ENCODE measurements around the gene ZNF35.
"Not testable (repeated sequence)": the region's sequence is repeated elsewhere in the genome, so short reads cannot be mapped to it uniquely, and the experiment has no call there.

The ZNF35 gene

DNA sequence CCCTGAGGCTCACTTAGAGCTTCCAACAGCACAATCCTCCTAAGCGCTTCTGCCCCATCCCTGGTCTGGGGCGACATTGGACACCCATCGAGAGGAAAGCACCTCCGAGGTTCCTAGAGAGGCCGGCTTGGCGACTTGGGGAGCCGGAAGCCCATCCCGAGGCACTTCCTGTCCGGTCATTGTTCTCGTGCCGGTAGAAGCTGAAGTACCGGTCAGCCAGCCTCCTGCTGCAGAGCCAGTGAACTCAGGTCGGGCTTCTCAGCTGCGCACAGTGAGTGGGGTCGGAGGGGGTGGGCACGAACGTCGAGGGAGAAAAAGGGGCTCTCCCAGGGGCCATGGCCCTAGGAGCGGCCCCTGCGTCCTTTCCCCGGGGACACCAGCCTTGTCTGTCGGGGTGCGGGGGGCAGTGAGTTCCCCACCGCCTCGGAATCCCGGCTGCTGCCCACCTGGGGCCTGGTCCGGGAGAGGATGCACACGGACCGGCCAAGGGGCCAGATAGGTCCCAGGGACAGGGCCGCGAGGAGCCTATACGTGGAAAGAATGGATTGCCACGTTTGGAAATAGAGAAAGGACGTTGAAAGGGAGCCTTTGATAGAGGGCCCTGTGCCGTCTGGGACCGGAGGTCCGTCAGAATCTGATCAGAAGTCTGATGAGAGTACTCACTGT lies at the start of gene ZNF35:
ZNF35 (plus strand) TSS at position 169 of the 666 bp plus-strand sequence. CDS start 2,336 bp downstream, outside the sequence.
- DNase-seq, result peak; percentile 64

DNA sequence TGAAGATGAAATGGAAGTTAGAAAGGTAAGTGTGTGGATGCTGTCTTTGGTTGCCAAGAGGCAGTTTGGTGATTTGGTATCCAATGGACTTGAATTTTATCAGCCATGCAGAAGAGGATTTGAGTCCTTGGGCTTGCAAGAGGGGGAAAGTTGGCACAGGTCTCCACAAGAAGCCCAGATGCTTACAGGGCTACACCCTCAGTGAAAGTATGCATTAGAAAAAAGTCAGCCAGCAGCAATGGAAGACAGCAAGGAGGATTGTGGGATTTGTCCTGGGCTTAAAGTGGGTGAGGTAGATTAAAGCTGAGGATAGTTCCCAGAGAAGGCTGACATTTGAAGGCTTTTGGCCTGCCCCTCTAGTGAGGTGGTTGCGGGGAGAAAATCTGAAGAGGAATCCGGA lies 46.8 kb upstream of the ZNF35 start:
- no peak for DNase-seq

DNA sequence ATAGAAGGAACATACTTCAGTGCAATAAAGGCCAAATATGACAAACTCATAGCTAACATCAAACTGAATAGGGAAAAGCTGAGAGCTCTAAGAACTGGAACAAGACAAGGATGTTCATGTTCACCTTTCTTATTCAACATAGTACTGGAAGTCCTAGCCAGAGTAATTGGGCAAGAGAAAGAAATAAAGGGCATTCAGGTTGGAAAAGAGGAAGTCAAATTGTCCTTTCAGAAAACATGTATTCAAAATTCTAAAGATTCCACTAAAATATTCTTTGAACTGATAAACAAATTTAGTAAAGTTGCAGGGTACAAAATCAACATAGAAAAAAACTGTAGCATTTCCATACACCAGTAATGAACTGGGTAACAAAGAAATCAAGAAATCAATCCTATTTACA lies 35.9 kb upstream of the ZNF35 start:
- DNase-seq, result no peak

DNA sequence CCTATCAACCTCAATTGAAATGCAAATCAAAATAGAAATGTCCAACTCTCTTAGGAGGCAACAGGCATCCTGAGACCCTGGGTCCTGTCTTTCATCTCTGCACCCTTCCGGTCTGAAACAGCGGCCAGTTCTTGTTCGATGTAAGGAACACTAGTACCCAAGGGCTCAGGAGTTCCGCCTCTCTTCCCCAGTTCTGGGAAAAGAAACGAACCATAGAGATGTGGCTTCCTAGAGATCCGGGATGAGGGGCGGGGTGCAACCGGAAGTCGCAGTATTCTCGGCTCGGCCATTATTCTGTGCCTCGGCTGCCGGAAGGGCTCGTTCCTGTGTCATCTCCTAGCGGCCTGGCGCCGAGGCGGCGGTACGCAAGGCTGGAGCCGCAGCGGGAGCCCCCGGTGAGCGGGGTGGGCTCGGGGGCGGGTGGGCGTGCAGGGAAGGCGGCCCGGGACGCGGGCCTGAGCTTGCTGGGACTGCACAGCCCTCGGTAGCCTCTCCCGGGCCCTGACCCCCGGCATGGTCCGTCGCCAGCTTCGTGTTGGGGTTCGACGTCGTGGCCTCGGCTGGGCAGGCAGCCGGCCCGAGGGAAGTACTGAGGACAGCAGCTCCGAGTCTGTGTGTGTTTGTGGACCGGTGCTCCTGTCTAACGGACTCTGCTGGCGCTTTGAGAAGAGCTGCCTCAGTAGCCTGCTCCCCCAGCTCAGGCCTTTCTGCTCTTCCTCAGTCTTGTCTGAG lies 23.6 kb upstream of the ZNF35 start, which contains the start of gene ZNF197:
ZNF197 (plus strand) TSS at position 288 of the 732 bp plus-strand sequence. CDS start 4,119 bp downstream, outside the sequence.
- peak; percentile 67 for DNase-seq

DNA sequence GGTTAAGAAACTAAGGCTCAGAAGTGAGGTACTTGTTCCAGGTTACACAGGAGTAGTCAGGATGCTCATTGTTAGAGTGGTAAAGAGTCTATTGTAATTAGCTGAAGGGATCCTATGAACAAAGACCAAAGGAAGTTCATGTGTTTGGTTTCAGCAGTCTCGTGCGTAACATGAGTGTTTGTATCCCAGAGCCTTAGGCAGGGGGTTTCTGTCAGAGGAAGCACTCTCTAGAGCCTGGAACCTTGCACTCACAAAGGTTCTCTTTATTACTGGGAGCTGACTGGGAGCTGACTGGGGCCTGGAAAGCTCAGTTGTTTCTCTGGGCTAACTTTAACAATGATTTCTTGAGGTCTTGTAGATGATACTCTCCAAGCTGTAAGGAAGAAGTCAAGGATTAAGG lies 19.8 kb upstream of the ZNF35 start:
- no peak for DNase-seq

DNA sequence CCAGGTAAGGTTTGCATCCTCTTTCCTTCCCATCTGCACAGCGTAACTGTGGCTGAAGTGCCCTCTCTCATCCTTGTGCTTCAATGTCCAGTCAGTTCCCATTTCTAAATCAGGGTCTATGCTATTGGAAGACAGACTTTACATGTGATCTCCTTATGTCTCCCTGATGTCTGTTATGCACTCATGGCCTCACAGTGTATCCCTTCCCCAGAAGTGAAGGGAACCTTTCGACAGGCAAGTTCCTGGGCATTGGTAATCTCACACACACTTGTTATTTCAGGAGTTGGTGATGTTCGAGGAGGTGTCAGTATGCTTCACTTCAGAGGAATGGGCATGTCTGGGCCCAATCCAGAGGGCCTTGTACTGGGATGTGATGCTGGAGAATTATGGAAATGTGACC lies 16.3 kb upstream of the ZNF35 start:
- no peak for DNase-seq

DNA sequence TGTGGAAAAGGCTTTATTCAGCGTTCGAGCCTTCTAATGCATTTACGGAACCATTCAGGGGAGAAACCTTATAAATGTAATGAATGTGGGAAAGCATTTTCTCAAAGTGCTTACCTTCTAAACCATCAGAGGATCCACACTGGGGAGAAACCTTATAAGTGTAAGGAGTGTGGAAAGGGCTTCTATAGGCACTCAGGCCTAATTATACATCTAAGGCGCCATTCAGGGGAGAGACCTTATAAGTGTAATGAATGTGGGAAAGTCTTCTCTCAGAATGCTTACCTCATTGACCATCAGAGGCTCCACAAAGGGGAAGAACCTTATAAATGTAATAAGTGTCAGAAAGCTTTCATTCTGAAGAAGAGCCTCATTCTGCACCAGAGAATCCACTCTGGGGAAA lies 6.2 kb upstream of the ZNF35 start:
- no peak for DNase-seq

DNA sequence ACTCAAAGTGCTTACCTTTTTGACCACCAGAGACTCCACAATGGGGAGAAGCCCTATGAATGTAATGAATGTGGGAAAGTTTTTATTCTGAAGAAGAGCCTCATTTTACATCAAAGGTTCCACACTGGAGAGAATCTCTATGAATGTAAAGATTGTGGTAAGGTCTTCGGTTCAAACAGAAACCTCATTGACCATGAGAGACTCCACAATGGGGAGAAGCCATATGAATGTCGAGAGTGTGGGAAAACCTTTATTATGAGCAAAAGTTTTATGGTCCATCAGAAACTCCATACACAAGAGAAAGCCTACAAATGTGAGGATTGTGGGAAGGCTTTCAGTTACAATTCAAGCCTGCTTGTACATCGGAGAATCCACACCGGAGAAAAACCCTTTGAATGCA lies 5.5 kb upstream of the ZNF35 start:
- DNase-seq, result no peak

DNA sequence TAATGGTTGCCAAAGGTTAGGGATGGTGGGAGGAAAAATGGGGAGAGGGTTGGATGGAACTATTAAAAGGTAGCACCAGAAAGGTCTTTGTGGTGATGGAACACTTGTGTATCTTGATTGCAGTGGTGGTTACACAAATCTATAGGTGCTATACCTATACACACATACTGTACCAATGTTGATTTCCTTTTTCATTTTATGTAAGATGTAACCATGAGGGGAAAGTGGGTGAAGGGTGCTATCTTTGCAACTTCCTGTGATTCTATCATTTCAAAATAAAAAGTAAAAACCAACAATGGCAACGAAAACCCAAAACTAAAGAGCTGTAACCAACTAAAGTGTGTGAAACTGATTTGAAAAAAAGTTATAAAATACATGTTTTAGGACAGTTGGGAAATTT lies 761 bp upstream of the ZNF35 start:
- DNase-seq, result no peak

DNA sequence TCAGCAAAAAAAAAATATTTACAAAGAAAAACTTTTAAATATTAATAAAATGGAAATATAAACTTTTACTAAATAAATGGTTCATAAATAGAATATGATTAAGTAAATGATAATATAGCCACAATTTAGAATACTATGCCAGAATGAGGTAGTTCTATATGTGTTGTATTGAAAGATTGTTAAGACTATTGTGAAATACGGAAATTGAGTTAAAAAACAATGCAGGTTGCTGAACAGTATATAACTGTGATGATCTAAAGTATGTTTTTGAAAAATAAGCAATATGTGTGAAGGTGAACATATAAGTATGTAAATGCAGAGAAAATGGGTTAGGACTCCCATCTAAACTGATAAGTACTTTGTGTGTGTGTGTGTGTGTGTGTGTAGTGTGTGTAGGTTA lies 1.2 kb downstream of the ZNF35 start:
- no peak for DNase-seq

DNA sequence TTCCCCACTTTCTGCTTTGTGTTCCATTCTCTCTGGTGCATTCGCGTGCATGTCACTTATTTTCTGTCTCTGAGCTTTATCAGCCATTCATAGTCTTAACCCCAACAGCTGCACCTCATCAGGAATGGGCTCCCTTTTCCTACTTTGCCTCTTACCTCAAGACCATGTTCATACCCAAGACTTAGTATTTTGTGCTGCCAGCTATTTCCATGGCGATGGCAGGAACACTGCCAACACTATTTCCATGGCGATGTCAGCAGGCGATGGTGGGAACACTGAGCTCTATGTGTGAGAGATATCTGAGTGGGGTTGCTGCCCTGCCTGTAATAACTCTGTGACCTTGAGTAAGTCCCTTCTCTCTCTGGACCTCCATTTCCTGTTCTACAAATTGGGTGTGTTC lies 5.5 kb downstream of the ZNF35 start:
- DNase-seq, result no peak

DNA sequence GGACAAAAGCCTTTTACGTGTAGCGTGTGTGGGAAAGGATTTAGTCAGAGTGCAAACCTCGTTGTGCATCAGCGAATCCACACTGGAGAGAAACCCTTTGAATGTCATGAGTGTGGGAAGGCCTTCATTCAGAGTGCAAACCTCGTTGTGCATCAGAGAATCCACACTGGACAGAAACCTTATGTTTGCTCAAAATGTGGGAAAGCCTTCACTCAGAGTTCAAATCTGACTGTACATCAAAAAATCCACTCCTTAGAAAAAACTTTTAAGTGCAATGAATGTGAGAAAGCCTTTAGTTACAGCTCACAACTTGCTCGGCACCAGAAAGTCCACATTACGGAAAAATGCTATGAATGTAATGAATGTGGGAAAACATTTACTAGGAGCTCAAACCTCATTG lies 10.5 kb downstream of the ZNF35 start:
- DNase-seq, result no peak

DNA sequence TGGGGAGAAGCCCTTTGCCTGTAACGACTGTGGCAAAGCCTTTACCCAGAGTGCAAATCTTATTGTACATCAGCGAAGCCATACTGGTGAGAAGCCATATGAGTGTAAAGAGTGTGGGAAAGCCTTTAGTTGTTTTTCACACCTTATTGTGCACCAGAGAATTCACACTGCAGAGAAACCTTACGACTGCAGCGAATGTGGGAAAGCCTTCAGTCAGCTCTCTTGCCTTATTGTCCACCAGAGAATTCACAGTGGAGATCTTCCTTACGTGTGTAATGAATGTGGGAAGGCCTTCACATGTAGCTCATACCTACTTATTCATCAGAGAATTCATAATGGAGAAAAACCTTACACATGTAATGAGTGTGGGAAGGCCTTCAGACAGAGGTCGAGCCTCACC lies 10.9 kb downstream of the ZNF35 start:
- no peak for DNase-seq

DNA sequence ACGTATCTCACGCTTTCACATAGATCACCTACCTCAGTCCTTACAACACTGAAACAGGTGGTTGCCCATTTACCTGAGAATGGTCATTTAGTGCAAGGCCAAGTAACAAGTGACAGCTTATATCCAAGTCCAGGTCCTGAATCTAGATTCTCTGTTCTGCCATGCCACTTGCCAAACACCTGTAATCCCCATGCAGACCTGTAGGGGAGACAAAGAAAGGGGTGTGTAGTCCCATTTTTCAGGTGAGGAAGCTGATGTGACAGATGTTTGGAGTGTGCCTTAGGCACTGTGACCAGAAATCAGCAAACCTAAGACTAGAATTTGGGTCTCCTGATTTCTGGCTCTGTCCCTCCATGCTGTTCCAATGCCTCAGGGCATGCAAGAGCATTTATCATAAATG lies 12.7 kb downstream of the ZNF35 start:
- DNase-seq, result no peak

DNA sequence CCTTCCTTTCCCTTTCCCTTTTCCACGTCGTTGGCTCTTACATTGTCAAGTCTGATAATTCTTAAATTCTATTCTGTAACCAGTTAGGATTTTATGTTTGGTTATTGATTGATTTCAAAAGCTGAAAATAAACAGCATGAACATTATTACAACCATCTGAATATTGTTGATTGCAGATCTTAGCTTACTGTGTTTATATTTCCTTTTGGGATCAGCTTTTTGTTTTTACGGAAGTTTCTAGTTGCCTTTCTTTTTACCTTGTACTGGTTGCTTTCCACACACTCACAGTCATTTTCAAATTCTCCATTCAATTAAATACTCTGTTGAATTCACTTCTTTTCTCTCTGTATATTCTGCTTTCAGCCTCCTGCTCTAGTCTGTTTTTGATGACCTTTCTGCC lies 16.6 kb downstream of the ZNF35 start:
- DNase-seq, result no peak

DNA sequence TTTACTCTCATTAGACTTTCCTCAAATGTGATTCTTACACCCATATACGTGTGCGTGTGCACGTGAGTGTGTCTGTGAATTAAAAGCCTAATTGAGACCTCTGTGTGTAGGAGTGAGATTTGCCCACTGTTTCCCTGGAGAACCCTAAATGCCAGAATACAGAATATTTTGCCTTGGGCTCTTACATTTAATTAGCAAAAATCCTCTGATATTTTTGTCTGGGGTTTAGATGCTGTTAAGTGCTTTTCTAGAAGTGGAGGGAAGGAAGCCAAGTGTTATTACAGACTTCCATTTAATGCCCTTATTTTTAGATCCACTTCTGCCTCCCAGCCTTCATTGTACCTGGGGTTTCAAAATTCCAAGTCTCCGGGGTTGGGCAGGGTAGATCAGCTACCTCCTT lies 17.8 kb downstream of the ZNF35 start:
- no peak for DNase-seq

DNA sequence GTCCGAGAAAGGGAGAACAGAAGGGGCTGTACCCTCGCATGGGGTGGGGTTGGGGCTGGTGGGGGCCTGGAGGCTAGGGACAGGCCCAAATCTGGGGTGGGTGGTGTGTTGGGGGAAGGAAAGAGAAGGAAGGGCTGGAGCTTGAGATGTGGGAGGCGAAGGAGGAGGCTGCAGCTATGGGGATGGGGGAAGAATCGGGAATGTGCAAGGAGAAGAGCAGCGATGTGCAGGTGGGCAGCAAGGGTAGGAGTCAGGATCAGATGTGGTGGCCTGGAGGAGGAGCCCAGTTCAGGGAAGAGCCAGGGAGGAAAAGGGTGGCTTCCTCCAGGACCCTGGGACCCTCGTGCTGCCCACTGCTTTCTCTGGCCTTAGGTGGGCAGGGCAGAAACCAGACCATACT lies 21.2 kb downstream of the ZNF35 start:
- DNase-seq, result no peak

DNA sequence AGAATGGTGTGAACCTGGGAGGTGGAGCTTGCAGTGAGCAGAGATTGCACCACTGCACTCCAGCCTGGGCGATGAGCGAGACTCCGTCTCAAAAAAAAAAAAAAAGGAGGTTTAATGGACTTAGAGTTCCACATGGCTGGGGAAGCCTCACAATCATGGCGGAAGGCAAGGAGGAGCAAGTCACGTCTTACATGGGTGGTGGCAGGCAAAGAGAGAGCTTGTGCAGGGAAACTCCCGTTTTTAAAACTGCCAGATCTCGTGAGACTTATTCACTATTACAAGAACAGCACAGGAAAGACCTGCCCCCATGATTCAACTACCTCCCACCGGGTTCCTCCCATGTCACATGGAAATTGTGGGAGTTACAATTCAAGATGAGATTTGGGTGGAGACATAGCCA lies 24.9 kb downstream of the ZNF35 start:
- not testable (repeated sequence) for DNase-seq

DNA sequence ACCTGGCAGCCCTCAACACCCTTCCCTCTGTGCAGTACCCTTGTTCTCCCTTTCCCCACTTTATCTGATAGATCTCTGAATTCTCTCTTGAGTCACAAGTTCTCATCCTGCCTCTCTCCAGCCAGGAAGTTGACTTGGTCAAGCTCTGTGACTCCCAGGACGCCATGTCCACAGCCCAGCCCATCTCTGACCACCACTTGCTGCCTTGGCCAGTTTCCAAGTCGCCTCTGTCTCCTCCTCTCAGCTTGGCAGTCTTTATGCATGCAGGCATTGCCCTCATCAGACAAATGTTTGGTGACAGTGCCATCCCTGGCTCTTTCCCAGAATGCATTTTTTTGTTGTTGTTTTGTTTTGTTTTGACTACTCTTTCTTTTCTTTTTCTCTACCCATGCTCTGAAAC lies 25.7 kb downstream of the ZNF35 start:
- DNase-seq, result no peak

DNA sequence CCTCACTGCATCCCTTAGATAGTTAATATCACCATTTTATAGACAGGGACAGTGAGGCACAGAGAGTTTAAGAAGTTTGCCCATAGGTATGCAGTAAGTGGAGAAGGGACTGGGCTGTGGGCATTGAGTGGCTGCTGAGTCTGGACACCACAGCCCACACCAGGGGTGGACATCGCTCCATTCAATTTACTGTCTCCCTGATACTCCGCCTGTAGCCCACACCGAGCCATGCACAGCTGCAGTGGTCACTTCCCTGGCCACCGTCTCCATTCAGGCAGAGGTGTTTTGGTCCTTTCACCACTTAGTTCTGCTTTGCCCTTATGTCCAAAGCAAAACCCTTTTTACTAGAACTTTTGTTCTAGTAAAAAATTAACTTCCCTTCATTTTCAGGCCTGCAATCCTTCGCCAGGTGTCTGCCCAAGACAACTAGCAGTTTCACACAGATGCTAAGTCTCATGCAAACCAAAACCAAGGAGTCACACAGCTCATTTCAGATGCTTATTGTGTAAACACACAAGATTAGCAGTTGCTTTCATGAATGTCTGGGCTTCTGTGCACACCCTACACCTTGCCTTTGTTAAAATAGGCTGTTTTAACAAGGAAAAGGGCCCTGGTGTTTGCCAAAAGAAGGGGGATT lies 30.1 kb downstream of the ZNF35 start:
- DNase-seq, result no peak

DNA sequence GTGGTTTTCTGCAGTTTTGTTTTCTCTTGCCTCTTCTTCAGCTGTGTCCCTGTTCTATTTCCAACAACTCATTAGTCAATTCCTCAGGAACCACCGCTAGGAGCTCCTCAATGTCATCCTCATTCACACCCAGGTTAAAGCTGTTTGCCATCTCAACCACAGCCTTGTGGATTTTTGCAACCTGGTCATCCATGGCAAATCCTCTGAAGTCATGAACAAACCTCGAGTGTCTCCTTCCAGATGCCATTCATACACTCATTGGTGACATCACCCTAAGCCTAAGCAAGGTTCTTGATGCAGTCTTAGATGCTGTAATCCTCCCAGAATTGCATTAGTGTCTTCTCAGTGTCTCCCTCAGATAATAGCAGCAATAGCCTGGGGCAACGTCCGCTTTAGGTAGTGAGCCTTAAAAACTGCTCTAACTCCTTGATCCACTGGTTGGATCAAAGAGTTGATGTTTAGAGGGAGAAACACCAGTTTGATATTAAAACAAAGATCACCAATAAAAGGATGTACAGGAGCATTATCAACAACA lies 32.5 kb downstream of the ZNF35 start:
- no peak for DNase-seq

DNA sequence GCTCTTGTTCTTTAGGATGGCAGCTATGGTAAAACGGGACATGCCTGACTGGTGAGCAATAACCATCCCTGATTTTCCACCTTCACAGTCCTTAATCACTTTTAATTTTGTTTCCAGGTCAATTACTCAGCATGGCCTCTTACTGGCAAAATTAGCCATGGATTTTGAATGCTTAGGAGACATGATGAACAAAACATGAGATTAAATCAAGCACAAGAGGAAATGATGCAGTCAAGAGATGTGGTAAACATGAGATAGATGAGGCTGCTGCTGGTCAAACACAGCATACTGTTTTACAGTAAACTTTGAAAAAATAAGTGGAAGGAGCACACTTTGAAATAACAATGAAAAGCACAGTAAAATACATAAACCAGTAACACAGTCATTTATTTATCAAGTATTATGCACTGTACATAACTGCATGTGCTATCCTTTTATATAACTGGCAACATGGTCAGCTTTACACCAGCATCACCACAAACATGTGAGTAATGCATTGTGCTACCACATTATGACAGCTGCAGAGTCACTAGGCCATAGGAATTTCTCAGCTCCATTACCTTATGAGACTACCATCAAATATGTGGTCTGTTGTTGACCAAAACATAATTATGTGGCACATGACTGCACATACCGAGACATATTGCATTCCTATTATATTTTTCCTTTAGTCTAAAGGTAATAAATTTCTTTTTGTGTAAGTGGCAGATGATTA lies 33.8 kb downstream of the ZNF35 start:
- no peak for DNase-seq

DNA sequence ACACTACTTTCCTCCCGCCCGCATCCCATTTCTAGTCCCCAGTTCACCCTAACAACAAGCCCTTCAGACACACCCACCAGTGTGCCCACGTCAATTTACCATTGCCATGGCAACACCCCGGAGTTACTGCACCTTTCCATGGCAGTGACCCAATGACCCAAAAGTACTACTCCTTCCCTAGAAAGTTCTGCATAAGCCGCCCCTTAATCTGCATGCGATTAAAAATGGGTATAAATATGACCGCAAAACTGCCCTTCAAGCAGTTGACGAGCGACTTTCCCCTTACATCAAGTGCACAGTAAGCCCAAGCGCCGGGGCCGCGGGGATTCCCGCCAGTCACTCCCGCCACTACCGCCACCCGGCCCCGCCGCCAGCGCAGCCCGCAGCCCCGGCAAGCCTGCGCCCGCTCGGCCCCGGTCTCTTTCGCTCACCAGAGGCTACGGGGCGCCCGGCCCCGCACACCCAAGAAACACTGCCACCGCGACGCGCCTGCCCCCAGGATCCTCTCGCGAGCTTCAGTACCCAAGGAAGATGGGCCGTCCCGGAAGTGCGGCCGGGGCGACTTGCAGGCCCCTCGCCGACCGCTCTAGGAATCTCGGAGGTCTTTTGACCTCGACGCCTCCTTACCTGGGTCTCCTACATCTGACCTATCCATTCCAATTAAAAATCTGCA lies 36.7 kb downstream of the ZNF35 start:
- no peak for DNase-seq
